GM19455 (cell line): Measurements from ENCODE around the gene EFEMP2.
"Not testable (repeated sequence)": the region's sequence is repeated elsewhere in the genome, so short reads cannot be mapped to it uniquely, and the experiment has no call there.

Experiments
- ATAC-seq: cut with Tn5 transposase; IDR thresholded peaks from one replicate; pipeline ENCODE4 v1.9.1; 2021; ENCODE audit not compliant: unreplicated experiment

The EFEMP2 gene

GRCh38 chr11:65833297-65834030, 39.1 kb downstream of the EFEMP2 start, which contains the start of gene SNX32:
TSS of gene SNX32 (plus strand) at chr11:65833963. CDS start at chr11:65834066, 103 bp downstream.
- ATAC-seq: peak; percentile 89

GRCh38 chr11:65832231-65832630, 40.4 kb downstream of the EFEMP2 start:
- not testable (repeated sequence) for ATAC-seq

GRCh38 chr11:65829459-65829858, 43.1 kb downstream of the EFEMP2 start:
- ATAC-seq: no peak

GRCh38 chr11:65826984-65827735, 45.4 kb downstream of the EFEMP2 start:
- ATAC-seq: no peak

GRCh38 chr11:65822776-65823528, 49.6 kb downstream of the EFEMP2 start:
- ATAC-seq: no peak

- ATAC-seq: no peak
Observed at GRCh38 chr11:65821107-65821506, 51.5 kb downstream of the EFEMP2 start.

GRCh38 chr11:65817835-65818680, 54.5 kb downstream of the EFEMP2 start:
- ATAC-seq: peak; percentile 67

- no peak for ATAC-seq
Observed at GRCh38 chr11:65817312-65817834, 55.2 kb downstream of the EFEMP2 start.

- no peak for ATAC-seq
Observed at GRCh38 chr11:65816696-65817095, 55.9 kb downstream of the EFEMP2 start.
